ENCODE measurements around the gene KNL1.

KNL1 gene

GRCh38 chr15:40554161-40554525, 39.9 kb upstream of the KNL1 start:
- TF ChIP-seq CTCF (conservative IDR thresholded peaks at IDR 0.05; ENCODE audit: low read depth, low read length), result no peak
- DNase-seq (ENCODE audit: low read depth), result no peak
- H3K4me3 ChIP-seq (ENCODE audit: low read depth, low read length), result no peak overlapping the region

DNA sequence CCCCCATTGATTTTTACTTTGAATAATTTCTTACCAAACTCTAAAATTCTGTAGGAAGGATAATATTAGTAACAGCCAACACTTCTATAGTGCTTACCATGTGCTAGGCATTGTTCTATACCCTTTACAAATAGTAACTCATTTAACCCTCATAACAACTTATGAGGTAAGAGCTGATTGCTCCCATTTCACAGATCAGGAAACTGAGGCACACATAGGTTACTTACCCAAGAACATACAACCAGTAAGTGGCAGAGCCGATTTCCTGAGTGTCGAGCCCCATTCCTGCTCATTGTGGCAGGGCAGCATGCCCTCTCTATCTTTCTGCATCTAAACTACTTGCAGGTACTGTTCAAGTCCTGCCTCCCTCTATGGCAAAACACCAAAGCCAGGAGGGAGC, 38.2 kb upstream of the KNL1 start:
- no peak for TF ChIP-seq CTCF (conservative IDR thresholded peaks at IDR 0.05; ENCODE audit: low read depth, low read length)
- DNase-seq (ENCODE audit: low read depth), result no peak
- no peak overlapping the region for H3K4me3 ChIP-seq (ENCODE audit: low read depth, low read length)

GRCh38 chr15:40558952-40559742, 34.9 kb upstream of the KNL1 start:
- H3K4me3 ChIP-seq (ENCODE audit: low read depth, low read length), result no peak overlapping the region
- no peak for TF ChIP-seq CTCF (conservative IDR thresholded peaks at IDR 0.05; ENCODE audit: low read depth, low read length)
- no peak for DNase-seq (ENCODE audit: low read depth)

DNA sequence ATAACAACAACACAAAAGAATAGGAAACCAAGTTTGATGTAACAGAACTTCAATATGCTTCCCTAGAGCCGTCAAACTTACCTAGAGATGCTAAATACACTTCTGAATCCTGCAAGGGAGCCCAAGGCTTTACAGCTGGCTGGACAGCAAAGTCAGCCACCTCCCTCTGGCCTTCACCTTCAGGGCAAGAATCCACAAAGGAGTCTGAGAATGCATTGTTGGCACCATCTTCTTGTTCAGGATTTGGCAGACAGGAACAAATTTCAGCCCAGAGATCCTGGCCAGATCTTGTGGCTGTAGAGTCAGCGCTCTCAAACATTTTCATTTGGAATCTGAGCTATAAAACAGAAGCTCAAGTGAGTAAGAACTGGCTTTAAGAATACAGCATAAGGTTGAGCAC, 31.4 kb upstream of the KNL1 start:
- DNase-seq (ENCODE audit: low read depth), result no peak
- H3K4me3 ChIP-seq (ENCODE audit: low read depth, low read length), result no peak overlapping the region
- no peak for TF ChIP-seq CTCF (conservative IDR thresholded peaks at IDR 0.05; ENCODE audit: low read depth, low read length)

DNA sequence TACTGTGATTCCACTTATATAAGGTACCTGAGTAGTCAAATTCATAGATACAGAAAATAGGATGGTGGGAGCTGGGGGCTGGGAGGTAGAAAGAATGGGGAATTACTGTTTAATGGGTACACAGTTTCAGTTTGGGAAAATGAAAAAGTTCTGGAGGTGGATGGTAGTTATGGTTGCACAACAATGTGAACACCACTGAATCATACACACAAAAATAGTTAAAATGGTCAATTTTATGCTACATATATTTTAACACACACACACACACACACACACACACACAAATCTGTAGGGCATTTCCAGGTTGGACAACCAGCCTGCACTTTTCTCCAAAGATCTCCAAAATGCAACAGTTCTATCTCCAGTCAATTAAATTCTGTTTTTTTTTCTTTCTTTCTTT, 30.6 kb upstream of the KNL1 start:
- DNase-seq (ENCODE audit: low read depth), result no peak
- H3K4me3 ChIP-seq (ENCODE audit: low read depth, low read length), result no peak overlapping the region
- no peak for TF ChIP-seq CTCF (conservative IDR thresholded peaks at IDR 0.05; ENCODE audit: low read depth, low read length)

DNA sequence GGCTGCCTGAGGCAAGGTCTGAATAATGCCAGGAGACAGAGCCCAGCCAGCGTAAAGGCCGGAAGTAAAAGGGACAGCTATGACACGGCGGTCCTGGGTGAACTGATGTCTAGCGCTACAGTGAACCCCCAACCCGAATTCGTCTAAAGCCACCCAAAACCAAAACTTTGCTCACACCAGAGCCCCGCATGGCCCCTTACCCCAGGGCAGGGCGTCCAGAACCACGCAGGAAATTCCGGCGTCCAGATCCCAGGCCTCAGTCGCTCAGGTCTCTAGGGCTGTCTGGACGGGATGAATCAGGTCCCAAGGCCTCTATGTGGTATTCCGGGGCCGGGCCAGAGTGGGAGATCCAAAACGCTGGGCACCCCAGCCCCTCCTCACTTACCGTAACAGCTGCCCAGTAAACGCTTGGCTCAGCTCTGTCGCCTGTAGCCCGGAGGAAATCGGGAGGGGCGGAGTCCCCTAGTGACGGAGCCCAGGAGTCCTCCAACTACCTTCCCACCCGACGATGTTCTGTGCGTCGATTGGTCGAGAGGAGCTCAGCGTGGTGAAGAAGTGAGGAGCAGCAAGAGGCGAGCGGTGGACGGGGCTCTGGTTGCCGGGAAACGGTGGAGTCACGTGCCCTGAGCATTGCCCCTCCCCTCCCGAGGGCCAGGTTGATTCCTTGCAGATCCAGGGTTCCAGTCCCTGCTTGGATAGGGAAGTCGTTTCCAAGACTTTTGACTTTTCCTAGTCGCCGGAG, 29.3 kb upstream of the KNL1 start, which contains the start of gene CCDC32:
TSS of gene CCDC32 (minus strand) at position 452 of the 742 bp plus-strand sequence. CDS start 2,027 bp downstream, outside the sequence.
- DNase-seq (ENCODE audit: low read depth), result peak; percentile 99
- no peak for TF ChIP-seq CTCF (conservative IDR thresholded peaks at IDR 0.05; ENCODE audit: low read depth, low read length)
- peak within 1 kb of the TSS; percentile 92 for H3K4me3 ChIP-seq (ENCODE audit: low read depth, low read length)
